ENCODE measurements around the gene SPEF1.

SPEF1 gene

DNA sequence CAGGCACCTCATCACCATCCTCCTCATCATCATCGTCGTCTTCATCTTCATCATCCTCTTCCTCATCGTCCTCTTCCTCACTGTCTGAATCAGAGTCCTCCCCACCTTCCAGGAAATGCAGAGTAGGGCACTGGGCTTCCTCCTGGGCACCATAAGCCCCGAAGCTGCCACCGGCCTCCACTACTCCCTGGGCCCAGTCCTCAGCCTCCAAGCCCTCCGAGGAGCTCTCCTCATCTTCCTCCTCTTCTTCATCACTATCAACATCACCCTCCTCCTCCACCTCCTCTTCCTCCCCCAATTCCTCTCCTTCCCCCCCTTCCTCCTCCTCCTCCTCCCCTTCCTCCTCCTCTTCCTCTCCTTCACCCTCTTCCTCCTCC is 3.6 kb upstream of the SPEF1 start:
- Histone ChIP-seq H3K9me3 (ENCODE audit: severe bottlenecking) (no peaks in the 10 kb centered on the region), H3K4me1 (ENCODE audit: insufficient read depth, poor library complexity, severe bottlenecking) (peaks cover 14% of the 10 kb centered on the region), H3K36me3 (ENCODE audit: low read depth) (peaks cover 10% of the 10 kb centered on the region; the same call in 1 of the 2 replicates), H3K27me3 (ENCODE audit: insufficient read depth, poor library complexity, severe bottlenecking) (no peaks in the 10 kb centered on the region), H3K27ac (ENCODE audit: poor library complexity, severe bottlenecking) (peak overlapping the region; percentile 69), H3K4me3 (ENCODE audit: severe bottlenecking) (no peak overlapping the region)
- ATAC-seq (ENCODE audit: low read depth) (no peak), DNase-seq (ENCODE audit: low spot score) (no peak)
- TF ChIP-seq, protein P1, sequence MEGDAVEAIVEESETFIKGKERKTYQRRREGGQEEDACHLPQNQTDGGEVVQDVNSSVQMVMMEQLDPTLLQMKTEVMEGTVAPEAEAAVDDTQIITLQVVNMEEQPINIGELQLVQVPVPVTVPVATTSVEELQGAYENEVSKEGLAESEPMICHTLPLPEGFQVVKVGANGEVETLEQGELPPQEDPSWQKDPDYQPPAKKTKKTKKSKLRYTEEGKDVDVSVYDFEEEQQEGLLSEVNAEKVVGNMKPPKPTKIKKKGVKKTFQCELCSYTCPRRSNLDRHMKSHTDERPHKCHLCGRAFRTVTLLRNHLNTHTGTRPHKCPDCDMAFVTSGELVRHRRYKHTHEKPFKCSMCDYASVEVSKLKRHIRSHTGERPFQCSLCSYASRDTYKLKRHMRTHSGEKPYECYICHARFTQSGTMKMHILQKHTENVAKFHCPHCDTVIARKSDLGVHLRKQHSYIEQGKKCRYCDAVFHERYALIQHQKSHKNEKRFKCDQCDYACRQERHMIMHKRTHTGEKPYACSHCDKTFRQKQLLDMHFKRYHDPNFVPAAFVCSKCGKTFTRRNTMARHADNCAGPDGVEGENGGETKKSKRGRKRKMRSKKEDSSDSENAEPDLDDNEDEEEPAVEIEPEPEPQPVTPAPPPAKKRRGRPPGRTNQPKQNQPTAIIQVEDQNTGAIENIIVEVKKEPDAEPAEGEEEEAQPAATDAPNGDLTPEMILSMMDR (IDR thresholded peaks at IDR 0.05; ENCODE audit: poor library complexity, severe bottlenecking), result no peak

DNA sequence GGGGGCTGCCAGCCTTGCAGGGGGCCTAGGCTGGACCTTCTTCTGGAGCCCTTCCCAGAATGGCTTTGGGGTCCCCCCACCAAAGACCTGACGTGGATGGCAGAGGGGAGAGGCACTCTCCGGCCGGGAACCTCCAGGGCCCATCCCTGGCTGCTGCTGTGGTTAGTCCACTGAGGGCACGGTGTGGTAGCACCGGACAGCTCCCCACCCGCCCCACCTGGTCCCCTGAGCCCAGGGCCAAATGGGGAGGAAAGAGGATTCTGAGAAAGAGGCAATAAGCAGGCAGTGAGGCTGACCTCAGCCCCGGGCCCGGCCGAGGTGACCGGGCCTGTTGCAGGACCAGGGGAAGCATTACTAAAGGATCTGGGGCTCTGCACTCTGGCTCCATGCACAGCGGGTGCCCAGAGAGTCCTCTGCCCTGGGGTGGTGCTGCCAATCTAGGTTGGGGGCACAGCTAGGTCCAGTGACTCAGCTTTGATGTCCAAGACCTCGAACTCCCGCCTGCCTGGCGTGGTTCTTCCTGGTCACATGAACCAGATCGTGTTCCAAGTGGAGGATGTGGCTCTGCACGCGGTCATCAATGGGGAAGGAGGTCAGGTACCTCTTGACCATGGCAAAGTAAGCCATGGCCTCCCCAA is 3.1 kb upstream of the SPEF1 start:
- H3K9me3 ChIP-seq (ENCODE audit: severe bottlenecking), result no peaks in the 10 kb centered on the region
- DNase-seq (ENCODE audit: low spot score) (no peak), ATAC-seq (ENCODE audit: low read depth) (no peak)
- H3K4me3 ChIP-seq (ENCODE audit: severe bottlenecking), result no peak overlapping the region
- TF ChIP-seq, protein P1 (IDR thresholded peaks at IDR 0.05; ENCODE audit: poor library complexity, severe bottlenecking), result no peak
- H3K36me3 ChIP-seq (ENCODE audit: low read depth), result peaks cover 10% of the 10 kb centered on the region; the same call in 1 of the 2 replicates
- peak overlapping the region; percentile 69 for H3K27ac ChIP-seq (ENCODE audit: poor library complexity, severe bottlenecking)
- H3K4me1 ChIP-seq (ENCODE audit: insufficient read depth, poor library complexity, severe bottlenecking), result peaks cover 14% of the 10 kb centered on the region
- H3K27me3 ChIP-seq (ENCODE audit: insufficient read depth, poor library complexity, severe bottlenecking), result no peaks in the 10 kb centered on the region

DNA sequence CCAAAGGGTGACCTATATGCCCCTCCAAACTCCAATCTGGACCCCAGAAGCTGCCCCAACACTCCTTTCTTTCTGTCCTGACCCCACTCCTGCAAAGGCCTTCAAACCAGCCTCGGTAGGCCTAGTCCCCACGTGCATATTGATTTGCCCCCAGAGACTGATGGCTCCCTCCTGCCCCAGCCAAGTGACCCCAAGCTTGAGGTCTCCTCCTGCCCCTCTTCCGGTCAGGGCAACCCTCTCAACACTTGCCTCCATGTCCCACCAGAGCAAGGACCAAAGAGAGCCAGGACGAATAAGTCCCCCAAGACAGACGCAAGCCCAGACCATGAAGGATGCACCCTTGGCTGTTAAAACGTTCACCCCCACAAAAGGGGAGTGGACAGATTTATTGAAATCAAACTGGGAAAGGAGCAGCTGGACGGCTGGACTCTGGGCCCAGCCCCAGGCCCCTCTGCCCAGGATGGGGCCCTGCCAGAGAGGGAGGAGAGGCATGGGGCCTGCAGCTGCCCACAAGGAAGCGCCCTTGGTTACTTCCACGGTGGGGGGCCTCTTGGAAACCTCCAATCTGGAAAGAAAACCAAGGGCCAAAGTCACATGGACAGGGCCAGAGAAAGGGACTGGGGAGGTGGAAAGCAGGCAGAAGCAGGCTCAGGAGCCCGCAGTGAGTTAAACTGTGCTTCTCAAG is 2.4 kb upstream of the SPEF1 start:
- Histone ChIP-seq H3K27me3 (ENCODE audit: insufficient read depth, poor library complexity, severe bottlenecking) (no peaks in the 10 kb centered on the region), H3K4me1 (ENCODE audit: insufficient read depth, poor library complexity, severe bottlenecking) (peaks cover 14% of the 10 kb centered on the region), H3K4me3 (ENCODE audit: severe bottlenecking) (no peak overlapping the region), H3K36me3 (ENCODE audit: low read depth) (peaks cover 10% of the 10 kb centered on the region; the same call in 1 of the 2 replicates), H3K9me3 (ENCODE audit: severe bottlenecking) (no peaks in the 10 kb centered on the region), H3K27ac (ENCODE audit: poor library complexity, severe bottlenecking) (peak overlapping the region; percentile 12)
- ATAC-seq (ENCODE audit: low read depth), result no peak
- no peak for DNase-seq (ENCODE audit: low spot score)
- TF ChIP-seq, protein P1 (IDR thresholded peaks at IDR 0.05; ENCODE audit: poor library complexity, severe bottlenecking), result no peak

DNA sequence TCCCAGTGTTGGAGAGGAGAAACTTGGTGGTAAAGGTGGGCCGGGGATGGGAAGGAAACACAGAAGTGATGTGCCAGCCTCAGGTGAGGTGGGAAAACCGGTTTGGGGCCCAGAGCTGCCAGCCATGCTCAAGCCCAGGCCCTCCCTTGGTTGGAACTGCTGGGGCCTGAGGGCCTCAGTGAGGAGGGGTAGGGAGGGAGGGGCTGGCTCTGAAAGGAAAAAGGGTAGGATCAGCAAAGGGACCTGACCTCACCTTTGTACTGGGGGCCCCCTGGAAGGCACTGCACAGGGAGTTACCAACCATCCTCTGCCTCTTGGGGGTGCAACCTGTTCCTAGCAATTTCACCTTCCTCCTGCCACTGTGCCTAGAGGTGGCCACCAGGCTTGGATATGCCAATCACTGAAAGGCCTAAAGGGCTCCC is 1.8 kb upstream of the SPEF1 start:
- Histone ChIP-seq H3K9me3 (ENCODE audit: severe bottlenecking) (no peaks in the 10 kb centered on the region), H3K27ac (ENCODE audit: poor library complexity, severe bottlenecking) (peak overlapping the region; percentile 12), H3K27me3 (ENCODE audit: insufficient read depth, poor library complexity, severe bottlenecking) (no peaks in the 10 kb centered on the region), H3K36me3 (ENCODE audit: low read depth) (peaks cover 10% of the 10 kb centered on the region; the same call in 1 of the 2 replicates), H3K4me3 (ENCODE audit: severe bottlenecking) (no peak overlapping the region), H3K4me1 (ENCODE audit: insufficient read depth, poor library complexity, severe bottlenecking) (peaks cover 14% of the 10 kb centered on the region)
- ATAC-seq (ENCODE audit: low read depth) (no peak), DNase-seq (ENCODE audit: low spot score) (no peak)
- TF ChIP-seq, protein P1 (IDR thresholded peaks at IDR 0.05; ENCODE audit: poor library complexity, severe bottlenecking), result no peak

DNA sequence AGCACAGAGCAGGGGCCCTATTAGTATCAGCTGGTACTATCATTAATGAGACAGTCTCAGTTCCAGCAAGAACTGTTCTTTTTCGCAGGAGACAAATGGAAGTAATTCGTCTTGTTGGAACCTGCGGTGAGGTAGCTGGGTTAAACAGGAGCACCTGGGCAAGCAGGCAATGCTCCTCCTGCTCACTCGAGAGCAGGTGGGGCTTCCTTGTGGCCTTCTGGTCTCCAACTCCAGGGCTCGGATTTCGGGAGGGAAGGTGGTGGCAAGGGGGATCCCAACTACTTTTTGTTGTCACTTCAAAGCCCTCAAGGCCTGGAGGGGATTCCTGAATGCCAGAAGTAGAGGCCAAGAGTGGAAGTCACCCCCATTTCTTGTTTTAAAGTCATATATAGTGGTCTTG is 1.3 kb upstream of the SPEF1 start:
- DNase-seq (ENCODE audit: low spot score), result no peak
- ATAC-seq (ENCODE audit: low read depth), result no peak

More for the DNA sequence above, 1.3 kb upstream of the SPEF1 start:
- TF ChIP-seq, protein P1 (IDR thresholded peaks at IDR 0.05; ENCODE audit: poor library complexity, severe bottlenecking), result no peak
- no peaks in the 10 kb centered on the region for H3K27me3 ChIP-seq (ENCODE audit: insufficient read depth, poor library complexity, severe bottlenecking)
- H3K36me3 ChIP-seq (ENCODE audit: low read depth), result peaks cover 10% of the 10 kb centered on the region; the same call in 1 of the 2 replicates
- peak overlapping the region; percentile 12 for H3K27ac ChIP-seq (ENCODE audit: poor library complexity, severe bottlenecking)
- no peak overlapping the region for H3K4me3 ChIP-seq (ENCODE audit: severe bottlenecking)
- H3K4me1 ChIP-seq (ENCODE audit: insufficient read depth, poor library complexity, severe bottlenecking), result peaks cover 14% of the 10 kb centered on the region
- no peaks in the 10 kb centered on the region for H3K9me3 ChIP-seq (ENCODE audit: severe bottlenecking)
